Left renal cortex interstitium (tissue), 4 donors: Measurements from ENCODE around the gene TNS1. TPM values are rescaled to one million over a fixed set of nuclear protein-coding genes. Genes with fewer than 3 reads are reported as not detected.

Experiments used
- DNase-seq, 4 donors: peaks; one replicate each; pipeline ENCODE4 v3.0.0-alpha.2; 2013; ENCODE audit warnings: low read depth in 4 of 4, low spot score in 2 of 4, missing footprints in 1 of 4
- polyA plus RNA-seq, 4 donors: library from polyadenylated mRNA; unstranded; fragments of 120-200 nt; gene quantifications; one replicate each; pipeline ENCODE4 v1.2.1, GENCODE V29; 2013; ENCODE audit not compliant: insufficient read length in 4 of 4

TNS1 gene
- polyA plus RNA-seq, 4 donors, result 54.8 to 69.7 (median 62.2) TPM

DNA sequence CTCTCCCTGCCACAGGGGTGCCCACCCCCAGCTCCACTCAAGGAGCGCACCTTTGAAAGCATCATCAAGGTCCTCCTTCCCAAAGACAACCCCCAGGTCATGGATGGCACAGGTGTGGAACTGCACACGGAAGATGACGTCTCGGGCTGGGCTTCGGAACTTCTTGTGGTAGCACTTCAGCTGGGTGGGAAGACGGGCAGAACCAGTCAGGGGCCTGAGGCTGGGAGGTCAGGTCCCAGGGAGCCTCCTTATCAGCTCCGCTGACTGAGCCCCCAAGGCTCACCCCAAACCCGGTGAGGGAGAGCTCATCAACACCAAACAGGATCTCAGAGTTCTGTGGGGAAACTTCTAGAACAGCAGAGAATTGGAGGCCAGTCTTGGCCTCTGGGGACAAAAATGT lies 117.8 kb downstream of the TNS1 start:
- DNase-seq, result no peak

GRCh38 chr2:217880891-217881290 lies 121.9 kb downstream of the TNS1 start:
- no peak for DNase-seq

- DNase-seq, result no peak
These were observed 122.4 kb downstream of the TNS1 start for GRCh38 chr2:217880287-217880889.

- no peak for DNase-seq
These were observed 123.7 kb downstream of the TNS1 start for GRCh38 chr2:217878915-217879590.

DNA sequence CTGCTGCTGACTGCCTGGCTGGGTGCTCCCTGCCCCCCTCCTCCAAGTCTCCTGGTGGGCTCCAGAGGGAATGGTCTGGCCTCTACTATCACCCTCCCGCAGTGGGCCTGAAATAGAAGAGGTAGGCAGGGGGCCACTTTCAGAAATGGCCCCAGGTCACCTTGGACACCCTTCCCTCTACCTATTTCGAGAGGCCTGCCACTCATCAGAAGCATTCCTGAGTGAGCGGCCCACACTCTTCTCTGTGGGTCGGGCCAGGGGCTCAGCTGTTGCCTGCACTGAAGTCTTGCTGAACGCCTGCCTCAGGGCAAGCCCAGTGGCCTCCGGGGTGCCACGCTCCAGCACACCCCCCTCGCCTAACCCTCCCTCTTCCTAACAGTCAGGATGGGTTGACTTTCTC lies 124.9 kb downstream of the TNS1 start:
- no peak for DNase-seq

- no peak for DNase-seq
These were observed 126.6 kb downstream of the TNS1 start for GRCh38 chr2:217876253-217876570.

DNA sequence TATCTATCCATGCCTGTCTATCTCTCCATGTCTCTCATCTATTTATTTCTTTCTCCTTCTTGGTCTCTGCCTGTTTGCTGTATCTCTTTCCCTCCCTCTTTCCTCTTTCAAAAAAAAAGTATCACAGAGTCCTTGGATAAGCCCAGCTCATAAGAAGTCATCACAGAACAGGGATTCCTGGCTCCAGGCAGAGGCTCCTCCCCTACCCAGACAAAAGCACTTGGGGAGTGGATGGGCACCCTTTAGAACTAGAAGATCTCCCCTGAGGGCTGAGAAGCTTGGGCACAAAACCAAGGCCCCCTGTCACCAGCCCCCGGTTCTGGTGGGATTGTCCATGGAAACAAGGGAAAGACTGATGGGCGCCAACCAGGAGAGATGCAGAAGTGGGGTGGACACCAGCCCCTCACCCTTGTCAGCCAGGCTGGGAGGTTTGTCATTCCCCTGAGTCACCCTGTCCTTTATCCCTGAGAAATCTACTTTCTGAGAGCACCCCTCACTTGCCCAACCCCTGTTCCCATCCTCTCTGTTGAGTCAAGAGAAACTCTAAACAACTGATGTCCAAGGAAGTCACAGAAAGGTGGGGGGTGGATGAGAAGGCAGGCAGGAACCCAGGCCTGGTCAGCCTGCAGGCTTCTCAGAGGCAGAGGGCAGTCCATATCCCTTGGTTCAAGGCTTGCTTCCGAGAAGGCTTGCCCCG lies 127.1 kb downstream of the TNS1 start:
- DNase-seq, result no peak

DNA sequence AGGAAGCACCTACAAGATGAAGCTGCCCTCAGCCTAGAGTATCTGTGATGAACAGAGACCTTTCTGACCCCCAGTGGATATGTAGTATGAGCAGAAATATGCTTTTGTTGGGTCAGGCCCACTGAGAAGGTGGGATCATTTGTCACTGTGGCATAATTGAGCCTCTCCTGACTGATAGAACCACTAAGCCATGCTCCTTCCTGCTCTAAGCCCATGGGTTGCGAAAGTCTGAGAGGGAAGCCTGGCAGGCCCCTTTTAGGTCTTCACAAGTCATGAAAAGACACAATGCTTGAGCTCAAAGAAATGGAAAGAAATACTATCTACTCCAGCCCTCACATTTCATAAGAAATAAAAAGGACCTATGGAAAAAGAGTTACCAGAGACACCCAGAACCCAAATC lies 127.7 kb downstream of the TNS1 start:
- DNase-seq, result no peak

- no peak for DNase-seq
These were observed 129.4 kb downstream of the TNS1 start for GRCh38 chr2:217873371-217873770.

DNA sequence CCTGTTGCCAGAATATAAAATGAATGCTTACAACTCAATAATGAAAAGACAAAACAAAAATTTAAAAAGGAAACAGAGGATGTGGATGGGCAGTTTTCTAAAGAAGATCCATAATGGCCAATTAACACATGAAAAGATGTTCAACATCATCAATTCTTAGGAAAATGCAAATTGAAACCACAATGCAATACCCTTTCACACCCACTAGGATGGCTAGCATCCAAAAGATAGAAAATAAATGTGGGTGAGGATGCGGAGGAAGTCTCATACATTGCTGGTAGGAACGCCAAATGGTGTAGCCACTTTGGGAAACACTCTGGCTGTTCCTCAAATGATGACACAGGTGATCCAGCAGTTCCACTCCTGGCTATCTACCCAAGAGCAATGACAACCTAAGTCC lies 130.5 kb downstream of the TNS1 start:
- no peak for DNase-seq

- no peak for DNase-seq
These were observed 132.2 kb downstream of the TNS1 start for GRCh38 chr2:217870528-217871011.

GRCh38 chr2:217868911-217869334 lies 133.9 kb downstream of the TNS1 start:
- DNase-seq, result no peak

GRCh38 chr2:217868265-217868892 lies 134.4 kb downstream of the TNS1 start:
- DNase-seq, result no peak

DNA sequence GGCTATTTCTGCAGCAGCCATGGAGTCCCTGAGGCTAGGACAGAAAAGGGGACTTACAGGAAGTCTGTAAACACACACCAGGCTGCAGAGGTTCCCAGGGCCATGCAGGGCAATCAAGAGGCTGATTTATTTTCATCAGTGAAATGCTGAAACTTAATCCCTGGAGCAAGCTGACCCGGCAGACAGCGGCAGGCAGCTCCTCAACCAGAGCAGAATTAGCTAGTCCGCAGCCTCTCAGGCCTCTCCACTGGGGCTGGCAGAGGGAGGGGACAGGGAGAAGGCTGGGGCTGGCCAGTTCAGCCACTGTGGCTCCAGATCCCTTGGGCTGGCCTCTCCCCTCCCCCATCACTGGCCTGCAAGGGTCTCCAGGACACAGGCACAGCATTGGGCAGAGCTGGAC lies 136.3 kb downstream of the TNS1 start:
- peak in 2 of 4 donors; percentile 58 to 68 for DNase-seq

GRCh38 chr2:217864963-217865772 lies 137.6 kb downstream of the TNS1 start:
- DNase-seq, result no peak

DNA sequence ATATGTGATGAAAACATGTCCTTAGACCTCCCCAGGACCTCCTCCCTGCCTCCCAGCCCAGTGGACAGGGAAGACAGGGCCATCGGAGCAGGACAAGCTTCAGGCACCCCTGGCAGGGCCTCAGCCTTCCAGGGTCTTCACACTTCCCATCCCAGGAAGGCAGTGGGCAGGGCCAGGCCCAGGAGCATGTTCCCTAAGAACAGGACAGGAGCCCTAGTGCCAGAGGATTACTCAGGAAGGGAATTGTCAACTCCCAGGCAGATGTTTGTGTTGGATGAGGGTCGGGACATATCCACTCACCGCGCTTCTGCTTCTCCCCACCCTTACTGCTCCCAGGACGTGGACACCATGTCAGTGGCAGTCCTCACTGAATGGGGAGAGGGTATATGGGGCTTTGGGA lies 138.9 kb downstream of the TNS1 start:
- no peak for DNase-seq

DNA sequence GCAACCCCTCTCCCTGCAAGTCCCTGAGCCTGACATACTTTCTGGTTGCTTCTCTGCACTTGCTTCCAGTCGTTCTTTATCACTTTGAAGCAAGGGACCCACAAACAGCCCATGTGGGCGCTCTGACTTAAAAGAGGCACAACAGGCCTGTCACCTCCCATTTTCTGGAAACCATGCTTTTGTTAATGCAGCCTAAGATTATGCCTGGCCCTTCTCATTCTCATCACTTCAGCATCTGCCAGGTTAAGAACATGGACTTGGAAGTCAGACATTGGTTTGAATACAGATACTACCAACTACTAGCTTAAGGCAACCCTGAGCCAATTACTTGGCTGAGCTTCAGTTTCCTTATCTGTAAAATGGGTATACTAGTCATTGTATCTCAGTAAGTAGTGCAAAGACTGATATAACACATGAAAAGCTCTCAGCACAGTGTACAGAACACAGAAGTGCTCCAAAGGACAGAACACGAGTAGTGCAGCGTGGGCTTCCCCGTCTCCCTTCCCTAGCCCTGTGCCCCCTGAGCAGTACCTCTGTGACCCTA lies 141.4 kb downstream of the TNS1 start:
- no peak for DNase-seq

DNA sequence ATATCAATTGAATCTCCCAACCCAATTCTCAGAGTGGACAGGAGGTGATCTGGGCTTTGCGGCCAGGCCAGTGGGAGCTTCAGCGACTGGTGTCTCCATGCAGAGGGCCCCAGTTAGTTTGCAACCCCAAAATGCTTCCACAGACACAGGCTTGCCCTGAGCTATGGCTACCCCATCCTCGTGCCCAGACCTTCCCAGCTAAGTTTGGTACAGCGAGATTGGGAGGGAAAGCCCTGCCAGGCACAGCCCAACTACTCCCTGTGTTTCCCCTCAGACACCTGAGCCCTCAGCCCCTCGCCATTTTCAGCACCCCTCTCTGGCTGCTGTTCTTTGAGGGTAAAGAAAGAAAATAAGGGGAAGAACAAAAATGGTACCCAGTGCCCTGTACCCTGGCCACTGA lies 142.9 kb downstream of the TNS1 start:
- no peak for DNase-seq

- DNase-seq, result peak; percentile 65 to 91 (median 88)
These were observed 144.0 kb downstream of the TNS1 start for GRCh38 chr2:217858519-217859491.
